ENCODE results near the gene PRPF40A.
"Not testable (repeated sequence)": the region's sequence is repeated elsewhere in the genome, so short reads cannot be mapped to it uniquely, and the experiment has no call there.

PRPF40A gene

GRCh38 chr2:152717228-152718075 is at the start of gene PRPF40A:
Gene PRPF40A (minus strand): TSS chr2:152717461. CDS start chr2:152717439, 22 bp downstream.
- H3K36me3 Mint-ChIP-seq (ENCODE audit: low read depth), result peaks cover 63% of the 10 kb centered on the region
- no peaks in the 10 kb centered on the region for H3K27me3 Mint-ChIP-seq
- H3K4me1 Mint-ChIP-seq (ENCODE audit: low read depth), result peaks cover 78% of the 10 kb centered on the region
- no peaks in the 10 kb centered on the region for H3K9me3 Mint-ChIP-seq
- peak within 1 kb of the TSS; percentile 95 for H3K4me3 Mint-ChIP-seq
- peak within 1 kb of the TSS; percentile 98 for H3K27ac Mint-ChIP-seq

GRCh38 chr2:152766928-152767327 is 49.7 kb upstream of the PRPF40A start:
- Mint-ChIP-seq H3K4me3 (no peak overlapping the region), H3K27ac (no peak overlapping the region), H3K4me1 (ENCODE audit: low read depth) (no peaks in the 10 kb centered on the region), H3K9me3 (no peaks in the 10 kb centered on the region), H3K27me3 (no peaks in the 10 kb centered on the region), H3K36me3 (ENCODE audit: low read depth) (peaks cover 5% of the 10 kb centered on the region)

DNA sequence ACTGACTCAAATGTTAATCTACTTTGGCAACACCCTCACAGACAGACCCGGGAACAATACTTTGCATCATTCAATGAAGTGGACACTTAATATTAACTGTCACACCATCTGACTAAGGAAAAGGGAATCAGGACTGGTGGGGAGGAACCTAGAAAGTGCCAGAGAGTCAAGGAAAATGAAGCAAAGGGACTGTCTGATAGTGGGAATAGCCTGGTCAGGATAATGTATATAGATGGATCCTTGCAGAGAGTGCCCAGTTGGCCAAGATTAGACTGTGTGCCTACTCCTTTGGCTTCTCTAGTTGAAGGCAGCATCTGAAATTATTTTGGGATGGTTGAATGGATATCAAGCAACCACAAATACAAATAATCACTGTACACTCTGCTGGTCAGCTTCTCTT is 46.4 kb upstream of the PRPF40A start:
- peaks cover 13% of the 10 kb centered on the region for H3K36me3 Mint-ChIP-seq (ENCODE audit: low read depth)
- no peaks in the 10 kb centered on the region for H3K27me3 Mint-ChIP-seq
- H3K4me1 Mint-ChIP-seq (ENCODE audit: low read depth), result no peaks in the 10 kb centered on the region
- H3K9me3 Mint-ChIP-seq, result no peaks in the 10 kb centered on the region
- H3K27ac Mint-ChIP-seq, result no peak overlapping the region
- no peak overlapping the region for H3K4me3 Mint-ChIP-seq

DNA sequence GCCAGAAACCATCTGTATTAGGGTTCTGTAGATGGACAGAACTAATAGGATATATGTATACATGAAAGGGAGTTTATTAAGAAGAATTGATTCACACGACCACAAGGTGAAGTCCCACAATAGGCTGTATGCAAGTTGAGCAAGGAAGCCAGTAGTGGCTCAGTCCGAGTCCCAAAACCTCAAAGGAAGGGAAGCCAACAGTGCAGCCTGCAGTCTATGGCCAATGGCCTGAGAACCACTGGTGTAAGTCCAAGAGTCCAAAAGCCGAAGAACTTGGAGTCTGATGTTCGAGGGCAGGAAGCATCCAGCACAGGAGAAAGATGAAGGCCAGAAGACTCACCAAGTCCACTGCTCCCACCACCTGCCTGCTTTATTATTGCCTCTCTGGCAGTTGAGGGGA is 45.9 kb upstream of the PRPF40A start:
- H3K4me3 Mint-ChIP-seq; H3K4me1 Mint-ChIP-seq (ENCODE audit: low read depth); H3K9me3 Mint-ChIP-seq; H3K27ac Mint-ChIP-seq; H3K27me3 Mint-ChIP-seq: not testable (repeated sequence)
- peaks cover 13% of the 10 kb centered on the region for H3K36me3 Mint-ChIP-seq (ENCODE audit: low read depth)

DNA sequence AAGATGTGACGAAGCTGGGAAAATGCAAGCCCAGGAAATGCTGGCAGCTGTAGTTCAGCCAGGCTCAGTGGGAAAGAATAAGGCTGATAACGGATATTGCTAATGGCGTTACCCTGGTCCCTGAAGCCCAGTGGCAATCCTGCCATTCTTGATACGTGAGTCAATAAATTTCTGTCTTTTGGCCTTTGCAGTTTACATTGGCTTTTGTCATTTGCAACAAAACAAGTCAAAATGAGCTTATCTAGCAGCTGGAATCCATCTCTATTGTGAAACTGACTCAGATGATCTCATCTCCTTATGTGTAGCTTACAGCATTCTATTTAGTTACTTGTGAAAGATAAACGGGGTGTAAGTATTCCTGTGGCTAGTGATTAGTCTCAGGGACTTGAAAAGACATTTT is 44.9 kb upstream of the PRPF40A start:
- Mint-ChIP-seq H3K36me3 (ENCODE audit: low read depth) (peaks cover 13% of the 10 kb centered on the region), H3K9me3 (no peaks in the 10 kb centered on the region), H3K4me3 (no peak overlapping the region), H3K27ac (no peak overlapping the region), H3K27me3 (no peaks in the 10 kb centered on the region), H3K4me1 (ENCODE audit: low read depth) (no peaks in the 10 kb centered on the region)

GRCh38 chr2:152761214-152761613 is 44.0 kb upstream of the PRPF40A start:
- H3K27me3 Mint-ChIP-seq, result no peaks in the 10 kb centered on the region
- no peaks in the 10 kb centered on the region for H3K9me3 Mint-ChIP-seq
- no peak overlapping the region for H3K4me3 Mint-ChIP-seq
- peaks cover 20% of the 10 kb centered on the region for H3K36me3 Mint-ChIP-seq (ENCODE audit: low read depth)
- no peaks in the 10 kb centered on the region for H3K4me1 Mint-ChIP-seq (ENCODE audit: low read depth)
- no peak overlapping the region for H3K27ac Mint-ChIP-seq

GRCh38 chr2:152759290-152760072 is 42.2 kb upstream of the PRPF40A start:
- peaks cover 30% of the 10 kb centered on the region for H3K36me3 Mint-ChIP-seq (ENCODE audit: low read depth)
- no peaks in the 10 kb centered on the region for H3K9me3 Mint-ChIP-seq
- H3K27me3 Mint-ChIP-seq, result no peaks in the 10 kb centered on the region
- H3K27ac Mint-ChIP-seq, result no peak overlapping the region
- H3K4me3 Mint-ChIP-seq, result no peak overlapping the region
- H3K4me1 Mint-ChIP-seq (ENCODE audit: low read depth), result no peaks in the 10 kb centered on the region

GRCh38 chr2:152755029-152755428 is 37.8 kb upstream of the PRPF40A start:
- H3K27me3 Mint-ChIP-seq, result no peaks in the 10 kb centered on the region
- H3K36me3 Mint-ChIP-seq (ENCODE audit: low read depth), result peaks cover 45% of the 10 kb centered on the region
- no peaks in the 10 kb centered on the region for H3K9me3 Mint-ChIP-seq
- H3K4me1 Mint-ChIP-seq (ENCODE audit: low read depth), result no peaks in the 10 kb centered on the region
- no peak overlapping the region for H3K27ac Mint-ChIP-seq
- H3K4me3 Mint-ChIP-seq, result no peak overlapping the region

GRCh38 chr2:152747751-152748150 is 30.5 kb upstream of the PRPF40A start:
- not testable (repeated sequence) for H3K9me3 Mint-ChIP-seq; H3K27me3 Mint-ChIP-seq; H3K4me1 Mint-ChIP-seq (ENCODE audit: low read depth); H3K27ac Mint-ChIP-seq; H3K4me3 Mint-ChIP-seq
- peaks cover 39% of the 10 kb centered on the region for H3K36me3 Mint-ChIP-seq (ENCODE audit: low read depth)

DNA sequence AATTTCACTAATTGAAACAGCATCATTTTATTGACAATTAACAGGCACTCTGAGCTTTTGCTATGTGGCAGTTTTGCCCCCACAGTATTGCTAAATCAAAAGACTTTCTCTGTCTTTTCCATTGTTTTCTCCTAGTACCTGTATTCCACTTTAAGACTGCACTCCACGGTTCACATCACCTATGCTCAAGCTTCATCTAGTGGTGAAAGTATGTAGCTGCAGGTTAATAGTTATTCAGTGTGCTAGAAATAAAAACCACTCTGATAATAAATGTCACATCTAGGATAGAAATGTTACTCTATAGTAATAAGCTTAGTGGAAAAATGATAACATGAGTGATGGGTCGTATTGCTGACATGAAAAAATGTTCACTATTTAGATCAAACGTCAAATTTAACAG is 25.7 kb upstream of the PRPF40A start:
- Mint-ChIP-seq H3K27ac (no peak overlapping the region), H3K9me3 (no peaks in the 10 kb centered on the region), H3K4me1 (ENCODE audit: low read depth) (no peaks in the 10 kb centered on the region), H3K36me3 (ENCODE audit: low read depth) (peaks cover 36% of the 10 kb centered on the region), H3K27me3 (no peaks in the 10 kb centered on the region), H3K4me3 (no peak overlapping the region)

GRCh38 chr2:152740743-152741328 is 23.6 kb upstream of the PRPF40A start:
- Mint-ChIP-seq H3K4me3 (no peak overlapping the region), H3K27me3 (no peaks in the 10 kb centered on the region), H3K36me3 (ENCODE audit: low read depth) (peaks cover 51% of the 10 kb centered on the region), H3K9me3 (no peaks in the 10 kb centered on the region), H3K4me1 (ENCODE audit: low read depth) (no peaks in the 10 kb centered on the region), H3K27ac (no peak overlapping the region)

DNA sequence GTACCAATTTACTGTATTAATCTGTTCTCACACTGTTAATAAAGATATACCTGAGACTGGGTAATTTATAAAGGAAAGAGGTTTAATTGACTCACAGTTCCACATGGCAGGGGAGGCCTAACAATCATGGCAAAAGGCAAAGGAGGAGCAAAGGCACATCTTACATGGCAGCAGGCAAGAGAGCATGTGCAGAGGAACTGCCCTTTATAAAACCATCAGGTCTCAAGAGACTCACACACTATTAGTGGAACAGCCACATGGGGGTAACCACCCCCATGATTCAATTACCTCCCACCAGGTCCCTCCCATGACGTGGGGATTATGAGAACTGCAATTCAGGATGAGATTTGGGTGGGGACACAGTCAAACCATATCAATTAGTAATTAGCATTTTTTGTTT is 22.4 kb upstream of the PRPF40A start:
- not testable (repeated sequence) for H3K4me1 Mint-ChIP-seq (ENCODE audit: low read depth)

DNA sequence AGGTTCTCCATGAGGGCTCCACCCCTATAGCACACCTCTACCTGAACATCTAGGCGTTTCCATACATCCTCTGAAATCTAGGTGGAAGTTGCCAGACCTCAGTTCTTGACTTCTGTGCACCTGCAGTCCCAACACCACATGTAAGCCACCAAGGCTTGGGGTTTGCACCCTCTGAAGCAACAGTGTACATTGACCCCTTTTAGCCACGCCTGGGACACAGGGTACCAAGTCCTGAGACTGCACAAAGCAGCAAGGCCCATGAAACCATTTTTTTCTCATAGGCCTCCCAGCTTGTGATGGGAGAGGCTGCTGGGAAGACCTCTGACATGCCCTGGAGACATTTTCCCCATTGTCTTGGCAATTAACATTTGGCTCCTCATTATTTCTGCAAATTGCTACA is 21.2 kb upstream of the PRPF40A start:
- Mint-ChIP-seq H3K9me3 (no peaks in the 10 kb centered on the region), H3K36me3 (ENCODE audit: low read depth) (peaks cover 41% of the 10 kb centered on the region), H3K4me3 (no peak overlapping the region), H3K27me3 (no peaks in the 10 kb centered on the region), H3K27ac (no peak overlapping the region), H3K4me1 (ENCODE audit: low read depth) (peaks cover 3% of the 10 kb centered on the region)

More for the DNA sequence above, 22.4 kb upstream of the PRPF40A start:
- peaks cover 42% of the 10 kb centered on the region for H3K36me3 Mint-ChIP-seq (ENCODE audit: low read depth)
- not testable (repeated sequence) for H3K9me3 Mint-ChIP-seq, H3K27me3 Mint-ChIP-seq, H3K4me3 Mint-ChIP-seq, H3K27ac Mint-ChIP-seq

DNA sequence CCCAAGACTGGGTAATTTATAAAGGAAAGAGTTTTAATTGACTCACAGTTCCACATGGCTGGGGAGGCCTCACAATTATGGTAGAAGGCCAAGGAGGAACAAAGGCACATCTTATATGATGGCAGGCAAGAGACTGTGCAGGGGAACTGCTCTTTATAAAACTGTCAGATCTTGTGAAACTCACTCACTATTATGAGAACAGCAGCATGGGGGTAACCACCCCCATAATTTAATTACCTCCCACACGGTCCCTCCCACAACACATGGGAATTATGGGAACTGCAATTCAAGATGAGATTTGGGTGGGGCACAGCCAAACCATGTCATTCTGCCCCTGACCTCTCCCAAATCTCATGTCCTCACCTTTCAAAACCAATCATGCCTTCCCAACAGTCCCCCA is 20.2 kb upstream of the PRPF40A start:
- H3K4me1 Mint-ChIP-seq (ENCODE audit: low read depth); H3K27me3 Mint-ChIP-seq; H3K4me3 Mint-ChIP-seq; H3K27ac Mint-ChIP-seq; H3K9me3 Mint-ChIP-seq: not testable (repeated sequence)
- H3K36me3 Mint-ChIP-seq (ENCODE audit: low read depth), result peaks cover 36% of the 10 kb centered on the region

- H3K4me3 Mint-ChIP-seq, result no peak overlapping the region
- H3K27me3 Mint-ChIP-seq, result no peaks in the 10 kb centered on the region
- H3K36me3 Mint-ChIP-seq (ENCODE audit: low read depth), result peaks cover 4% of the 10 kb centered on the region
- peaks cover 27% of the 10 kb centered on the region for H3K4me1 Mint-ChIP-seq (ENCODE audit: low read depth)
- no peaks in the 10 kb centered on the region for H3K9me3 Mint-ChIP-seq
- H3K27ac Mint-ChIP-seq, result no peak overlapping the region
These were observed 13.5 kb upstream of the PRPF40A start for GRCh38 chr2:152730591-152731333.
